CD4-positive, alpha-beta T cell treated with Interleukin-6 at 100 ng/mL for 8 hours (primary cell): ENCODE measurements around the gene SLC27A3.

Experiments
- DNase-seq: peaks from one replicate; pipeline ENCODE4 v3.0.0-alpha.2; 2020; ENCODE audit warnings: mixed read lengths, low spot score

SLC27A3 gene, protein sequence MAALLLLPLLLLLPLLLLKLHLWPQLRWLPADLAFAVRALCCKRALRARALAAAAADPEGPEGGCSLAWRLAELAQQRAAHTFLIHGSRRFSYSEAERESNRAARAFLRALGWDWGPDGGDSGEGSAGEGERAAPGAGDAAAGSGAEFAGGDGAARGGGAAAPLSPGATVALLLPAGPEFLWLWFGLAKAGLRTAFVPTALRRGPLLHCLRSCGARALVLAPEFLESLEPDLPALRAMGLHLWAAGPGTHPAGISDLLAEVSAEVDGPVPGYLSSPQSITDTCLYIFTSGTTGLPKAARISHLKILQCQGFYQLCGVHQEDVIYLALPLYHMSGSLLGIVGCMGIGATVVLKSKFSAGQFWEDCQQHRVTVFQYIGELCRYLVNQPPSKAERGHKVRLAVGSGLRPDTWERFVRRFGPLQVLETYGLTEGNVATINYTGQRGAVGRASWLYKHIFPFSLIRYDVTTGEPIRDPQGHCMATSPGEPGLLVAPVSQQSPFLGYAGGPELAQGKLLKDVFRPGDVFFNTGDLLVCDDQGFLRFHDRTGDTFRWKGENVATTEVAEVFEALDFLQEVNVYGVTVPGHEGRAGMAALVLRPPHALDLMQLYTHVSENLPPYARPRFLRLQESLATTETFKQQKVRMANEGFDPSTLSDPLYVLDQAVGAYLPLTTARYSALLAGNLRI

DNA sequence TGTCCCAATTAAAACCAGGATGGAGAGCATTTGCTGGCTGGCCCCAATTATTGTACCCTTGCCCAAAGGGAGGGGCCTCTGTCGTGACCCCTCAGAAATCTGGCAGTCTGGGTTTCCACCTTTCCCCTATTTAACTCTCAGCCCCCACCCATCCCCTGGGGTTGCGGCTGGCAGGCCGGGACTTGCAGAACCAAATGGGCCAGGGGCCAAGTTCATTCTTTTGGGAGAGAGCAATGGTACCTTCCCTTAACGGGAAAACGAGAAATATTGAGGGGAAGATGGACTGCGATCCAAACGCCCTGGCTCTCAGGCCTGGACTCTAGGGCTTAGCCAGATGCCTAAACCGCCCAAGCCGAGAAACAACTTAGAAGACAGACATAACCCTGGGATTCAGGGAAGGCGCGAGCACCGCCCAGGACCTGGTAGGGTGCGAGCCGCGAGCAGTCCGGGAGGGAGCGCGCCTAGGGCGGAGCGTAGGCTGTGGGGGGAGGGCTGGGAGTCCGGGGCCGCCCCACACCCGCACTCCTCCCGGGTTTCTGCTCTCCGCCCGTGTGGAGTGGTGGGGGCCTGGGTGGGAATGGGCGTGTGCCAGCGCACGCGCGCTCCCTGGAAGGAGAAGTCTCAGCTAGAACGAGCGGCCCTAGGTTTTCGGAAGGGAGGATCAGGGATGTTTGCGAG, at the start of gene SLC27A3:
Gene SLC27A3, plus strand, starts transcription at position 628 of the 678 bp plus-strand sequence. CDS start 91 bp downstream, outside the sequence.
- DNase-seq: no peak

DNA sequence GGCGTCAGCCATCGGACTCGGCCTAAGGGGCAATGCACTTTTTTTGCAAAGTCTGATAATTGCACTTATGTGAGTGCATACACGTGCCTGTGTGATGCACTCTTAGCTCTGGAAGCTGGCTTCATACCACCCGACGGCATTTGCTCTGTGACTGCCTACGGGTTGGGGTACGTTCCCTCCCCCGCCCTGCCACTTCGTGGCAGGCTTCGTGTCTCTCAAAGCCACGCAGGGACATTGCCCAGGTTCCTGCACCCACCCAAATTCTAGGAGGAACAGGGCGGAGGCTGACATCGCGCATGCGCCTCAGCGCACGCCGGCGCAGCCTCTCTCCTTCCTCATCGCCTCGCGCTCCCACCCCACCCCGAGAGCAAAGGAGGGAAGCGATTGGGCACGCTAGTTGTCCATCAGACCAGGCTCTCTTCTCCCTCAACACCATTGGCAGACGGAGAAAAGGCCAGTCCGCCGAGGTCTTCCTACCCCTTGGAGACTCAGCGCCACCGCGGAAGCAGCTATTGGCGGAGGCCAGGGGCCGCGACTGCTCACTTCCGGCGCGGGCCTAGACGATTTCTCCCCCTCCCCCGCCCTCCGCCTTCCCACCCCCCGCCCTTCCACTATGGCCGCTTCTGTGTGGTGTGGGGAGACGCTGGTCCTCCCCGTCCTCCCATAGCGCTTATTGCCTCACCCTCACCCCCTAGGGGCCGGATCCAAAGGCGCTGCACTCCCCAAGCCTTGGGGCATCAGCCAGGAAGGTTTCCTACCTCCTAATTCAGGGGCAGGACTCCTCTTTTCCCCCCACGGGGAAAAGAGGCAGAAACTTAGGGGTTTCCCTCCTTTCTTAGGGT, 47.5 kb upstream of the SLC27A3 start, which contains the start of gene INTS3:
Gene INTS3, plus strand, starts transcription at position 588 of the 842 bp plus-strand sequence. CDS start 585 bp downstream, outside the sequence.
- peak; percentile 100 for DNase-seq

DNA sequence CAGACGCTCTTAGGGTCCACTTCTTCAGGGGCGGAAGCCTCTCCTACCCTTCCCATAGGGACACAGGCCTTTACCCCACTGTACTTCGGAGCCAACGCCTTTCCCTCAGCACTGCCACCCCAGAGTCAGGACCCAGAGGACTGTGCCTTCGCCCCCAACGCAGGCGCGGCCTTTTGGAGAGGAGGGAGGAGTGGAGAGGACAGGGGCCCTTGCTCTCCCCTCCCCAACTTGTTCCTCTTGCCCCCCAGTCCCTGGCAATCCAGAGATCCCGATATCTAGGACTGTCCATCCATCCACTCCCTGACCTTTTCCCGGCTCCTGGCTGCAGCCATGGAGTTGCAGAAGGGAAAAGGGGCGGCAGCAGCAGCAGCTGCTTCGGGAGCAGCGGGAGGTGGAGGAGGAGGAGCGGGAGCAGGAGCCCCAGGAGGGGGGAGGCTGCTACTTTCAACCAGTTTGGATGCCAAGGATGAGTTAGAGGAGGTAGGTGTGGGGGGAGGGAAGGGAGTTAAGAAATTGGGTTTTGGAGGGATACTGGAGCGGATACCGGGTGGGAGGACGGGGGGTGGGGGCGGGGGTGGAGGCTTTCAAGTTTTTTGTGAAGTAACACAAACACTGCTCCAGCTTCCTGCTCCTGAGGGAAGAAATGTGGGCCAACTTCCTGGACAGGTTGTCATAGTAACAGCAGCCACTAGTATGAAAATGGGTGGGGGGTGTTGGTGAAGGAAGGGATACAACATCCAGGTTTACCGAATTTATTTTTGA, 46.7 kb upstream of the SLC27A3 start:
- DNase-seq: no peak

DNA sequence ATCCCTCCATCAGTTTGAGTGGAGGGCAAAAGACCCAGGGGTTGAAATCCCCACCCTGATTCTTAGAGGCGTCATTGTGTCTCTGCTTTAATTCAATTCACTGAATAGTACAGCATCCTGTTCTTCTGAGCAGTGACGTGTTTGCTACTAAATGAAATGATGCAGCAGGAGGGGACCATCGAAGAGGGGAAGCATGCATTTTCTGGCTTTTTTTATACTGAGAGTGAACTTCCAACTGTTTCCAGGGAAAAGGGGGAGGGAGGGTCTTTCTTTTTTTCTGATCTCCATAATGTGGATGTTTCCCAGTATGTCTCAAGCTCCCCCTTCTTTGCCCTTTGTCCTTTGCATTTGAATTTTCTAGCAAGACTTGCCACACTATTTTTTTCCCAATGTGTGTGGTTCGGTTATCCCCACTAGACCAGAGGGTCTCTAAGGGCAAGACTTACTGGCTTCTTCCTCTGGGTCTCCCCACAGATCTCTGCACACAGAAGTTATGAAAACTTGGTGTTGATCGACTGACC, 44.7 kb upstream of the SLC27A3 start:
- DNase-seq: no peak

DNA sequence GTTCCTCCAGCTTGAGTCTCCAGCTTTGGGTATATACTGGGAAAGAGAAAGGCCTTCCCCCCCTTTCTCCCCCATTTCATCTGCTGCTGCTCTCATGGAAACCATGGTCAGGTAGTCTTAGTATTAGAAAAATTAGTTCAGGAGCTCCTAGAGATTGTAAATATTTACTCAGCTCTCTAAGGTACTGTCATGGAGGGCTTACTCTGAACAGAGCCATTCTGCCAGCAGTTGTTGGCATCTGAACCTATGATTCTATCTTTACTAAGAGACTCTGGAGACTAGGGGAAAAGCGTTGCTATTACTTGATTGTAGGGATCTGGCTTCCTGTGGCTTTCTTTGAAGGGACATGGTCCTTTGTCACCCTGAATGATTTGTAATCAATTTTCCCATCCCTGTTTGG, 41.2 kb upstream of the SLC27A3 start:
- no peak for DNase-seq

DNA sequence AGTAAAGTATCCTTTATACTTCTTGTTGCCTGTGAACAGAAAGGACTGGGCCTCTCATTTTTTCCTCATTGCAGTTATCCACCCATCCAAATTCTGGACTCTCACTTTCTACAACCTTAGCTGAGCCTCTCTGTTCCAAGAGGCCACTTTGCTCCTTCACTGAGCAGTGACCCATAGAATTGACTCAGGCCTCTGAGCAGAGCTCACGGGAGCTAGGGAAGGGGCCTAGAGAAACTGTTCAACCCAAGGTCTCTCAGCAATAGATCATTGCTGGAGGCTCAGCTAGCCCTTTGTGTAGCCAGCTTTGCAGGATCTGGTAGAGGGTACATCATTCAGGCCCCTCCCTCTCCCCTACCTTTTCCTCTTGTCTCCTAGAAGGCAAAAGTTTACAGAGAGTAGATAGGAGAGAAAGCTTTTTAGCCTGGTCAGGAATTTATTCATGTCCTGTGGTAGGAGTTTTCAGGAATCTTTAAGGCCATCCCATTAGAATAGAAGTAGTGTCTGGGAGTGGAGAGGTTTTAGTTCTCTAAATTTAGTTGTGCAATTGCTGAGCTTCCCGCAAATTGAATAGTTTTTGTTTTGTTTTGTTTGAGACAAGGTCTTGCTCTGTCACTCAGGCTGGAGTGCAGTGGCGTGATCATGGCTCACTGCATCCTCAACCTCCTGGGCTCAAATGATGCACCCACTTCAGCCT, 40.7 kb upstream of the SLC27A3 start:
- no peak for DNase-seq

DNA sequence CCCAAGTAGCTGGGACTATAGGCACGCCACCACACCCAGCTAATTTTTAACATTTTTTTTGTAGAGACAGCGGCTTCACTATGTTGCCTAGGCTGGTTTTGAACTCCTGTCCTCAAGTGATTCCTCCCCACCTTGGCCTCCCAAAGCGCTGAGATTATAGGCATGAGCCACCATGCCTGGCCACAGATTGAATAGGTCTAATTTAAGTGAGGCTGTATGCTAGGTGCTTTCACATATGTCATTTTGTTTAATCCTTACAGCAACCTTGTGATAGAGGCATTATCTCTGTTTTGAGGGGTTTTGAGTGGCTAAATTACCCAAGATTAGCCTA, 40.2 kb upstream of the SLC27A3 start:
- DNase-seq: no peak

DNA sequence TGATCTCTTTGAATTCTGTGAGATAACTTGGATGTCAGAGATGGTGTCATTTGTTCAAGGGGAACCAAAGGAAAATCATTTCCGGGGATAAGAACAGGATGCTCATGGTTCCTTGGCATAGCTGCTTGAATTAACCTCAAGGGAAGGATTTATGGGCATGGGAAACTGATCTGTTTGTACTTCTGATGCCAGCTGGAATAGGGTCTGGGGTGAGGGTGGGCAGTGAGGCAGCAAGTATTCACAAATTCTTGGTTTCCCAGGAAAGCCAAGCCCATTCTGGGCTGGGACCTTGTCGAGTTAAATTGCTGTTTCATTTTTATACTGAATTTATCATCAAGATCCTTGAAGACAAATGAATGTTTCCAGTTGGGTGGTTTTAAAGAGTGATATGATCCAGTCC, 33.2 kb upstream of the SLC27A3 start:
- no peak for DNase-seq

DNA sequence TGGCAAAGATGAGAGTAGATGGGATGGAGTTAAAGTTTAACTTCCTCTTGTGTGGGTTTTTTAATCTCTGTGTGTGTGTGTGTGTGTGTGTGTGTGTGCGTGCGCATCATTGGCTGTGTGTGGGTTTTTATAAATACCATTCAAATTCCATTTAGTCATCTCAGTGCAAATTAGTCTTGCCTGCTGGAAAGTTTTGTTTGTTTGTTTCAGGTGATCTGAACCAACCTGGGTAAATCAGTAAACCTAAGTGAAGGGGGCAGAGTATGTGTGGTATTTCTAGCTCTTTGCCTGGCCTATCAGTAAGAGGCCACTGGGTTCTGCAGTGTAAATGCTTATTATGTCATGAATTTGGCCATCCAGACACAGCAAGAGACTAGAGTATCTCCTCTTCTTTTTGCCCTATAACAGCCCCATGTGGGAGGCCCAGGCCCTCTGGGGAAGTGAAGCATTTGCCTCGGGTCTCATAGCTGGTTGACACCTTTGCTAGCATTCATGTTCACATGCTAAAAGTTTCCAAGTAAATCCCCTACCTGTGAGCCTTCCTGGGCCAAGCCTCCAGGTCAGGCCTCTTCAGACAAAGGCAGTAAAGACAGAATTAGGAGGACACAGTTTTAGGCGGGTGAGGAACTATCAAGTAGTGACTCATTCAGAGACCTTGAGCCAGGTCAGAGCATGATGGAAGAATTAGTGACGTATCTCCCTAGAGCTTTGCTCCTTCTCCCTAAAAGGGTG, 32.6 kb upstream of the SLC27A3 start:
- no peak for DNase-seq

DNA sequence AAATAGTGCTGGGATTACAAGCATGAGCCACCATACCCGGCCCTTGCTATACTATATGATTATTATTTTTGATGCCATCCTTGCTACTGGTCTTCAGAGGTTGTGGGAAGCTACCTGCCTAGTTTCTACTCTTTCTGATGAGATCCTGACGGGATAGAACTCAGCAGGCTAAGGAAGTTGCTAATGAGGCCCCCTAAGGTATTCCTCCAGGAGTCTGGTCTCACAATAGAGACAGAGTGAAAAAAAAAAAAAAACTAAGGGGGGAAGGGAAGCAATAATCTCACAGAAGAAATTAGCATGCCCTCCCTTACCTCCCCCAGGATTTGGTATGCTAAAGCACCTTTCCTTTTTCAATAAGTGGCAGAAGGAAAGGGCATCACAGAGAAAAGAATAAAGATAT, 29.8 kb upstream of the SLC27A3 start:
- no peak for DNase-seq

DNA sequence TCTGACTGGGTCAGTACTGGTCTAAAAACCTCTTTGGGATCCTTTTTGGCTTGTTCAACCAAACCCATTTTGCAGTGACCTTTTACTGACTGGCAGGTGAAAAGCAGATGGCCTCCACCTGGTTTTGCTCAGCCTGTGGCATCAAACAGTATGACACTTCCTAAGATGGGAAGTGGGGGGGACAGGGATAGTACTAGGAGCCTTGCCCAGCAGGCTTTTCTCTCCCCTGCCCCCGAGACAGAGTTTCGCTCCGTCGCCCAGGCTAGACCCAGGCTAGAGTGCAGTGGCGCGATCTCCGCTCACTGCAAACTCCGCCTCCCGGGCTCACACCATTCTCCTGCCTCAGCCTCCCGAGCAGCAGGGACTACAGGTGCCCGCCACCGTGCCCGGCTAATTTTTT, 29.0 kb upstream of the SLC27A3 start:
- no peak for DNase-seq

DNA sequence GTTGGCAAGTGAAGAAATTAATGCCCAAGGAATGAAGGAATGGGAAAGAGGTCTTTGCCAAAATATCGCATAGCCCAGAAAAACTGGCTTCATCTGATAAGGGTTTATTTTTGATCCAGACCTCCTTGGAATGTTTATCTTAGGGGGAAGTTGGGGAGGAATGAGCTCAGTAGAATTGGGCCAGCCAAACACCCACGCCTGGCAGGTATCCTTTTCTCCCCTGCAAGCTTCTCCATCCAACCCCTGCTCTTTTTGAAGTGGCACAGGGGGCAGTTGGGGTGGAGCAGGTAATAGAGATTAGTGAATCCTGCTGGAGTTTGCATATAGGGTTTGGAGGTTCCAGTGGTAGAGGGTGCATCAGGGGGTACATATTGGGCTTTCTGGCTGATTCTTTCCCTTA, 26.3 kb upstream of the SLC27A3 start:
- no peak for DNase-seq

DNA sequence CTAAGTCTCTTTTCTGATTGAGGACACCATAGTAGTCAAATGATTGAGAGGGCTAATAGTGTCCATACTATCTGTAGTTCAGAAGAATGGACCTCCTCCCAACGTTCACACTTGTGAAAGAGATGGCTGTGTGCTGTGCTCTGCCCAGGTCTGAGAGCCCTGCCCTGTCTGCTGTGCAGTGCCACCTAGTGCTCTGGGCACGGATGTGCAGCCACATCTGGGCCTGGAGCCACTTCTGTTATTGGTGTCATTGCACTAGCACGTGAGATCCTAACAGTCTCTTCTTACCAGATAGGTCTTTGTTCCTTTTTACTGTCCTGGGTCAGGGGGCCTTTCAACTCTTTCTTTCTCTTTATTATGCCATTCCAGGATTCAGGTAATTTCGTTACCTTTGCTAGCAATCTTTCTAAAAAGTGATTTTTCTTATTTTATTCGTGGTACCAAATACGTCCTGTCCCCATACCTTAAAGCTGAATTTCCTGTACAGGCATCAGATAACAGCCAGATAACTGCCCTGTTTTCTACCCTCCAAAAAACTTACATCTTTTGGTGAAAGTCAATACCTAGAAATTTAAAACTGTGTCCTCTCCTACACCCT, 25.7 kb upstream of the SLC27A3 start:
- peak; percentile 81 for DNase-seq

DNA sequence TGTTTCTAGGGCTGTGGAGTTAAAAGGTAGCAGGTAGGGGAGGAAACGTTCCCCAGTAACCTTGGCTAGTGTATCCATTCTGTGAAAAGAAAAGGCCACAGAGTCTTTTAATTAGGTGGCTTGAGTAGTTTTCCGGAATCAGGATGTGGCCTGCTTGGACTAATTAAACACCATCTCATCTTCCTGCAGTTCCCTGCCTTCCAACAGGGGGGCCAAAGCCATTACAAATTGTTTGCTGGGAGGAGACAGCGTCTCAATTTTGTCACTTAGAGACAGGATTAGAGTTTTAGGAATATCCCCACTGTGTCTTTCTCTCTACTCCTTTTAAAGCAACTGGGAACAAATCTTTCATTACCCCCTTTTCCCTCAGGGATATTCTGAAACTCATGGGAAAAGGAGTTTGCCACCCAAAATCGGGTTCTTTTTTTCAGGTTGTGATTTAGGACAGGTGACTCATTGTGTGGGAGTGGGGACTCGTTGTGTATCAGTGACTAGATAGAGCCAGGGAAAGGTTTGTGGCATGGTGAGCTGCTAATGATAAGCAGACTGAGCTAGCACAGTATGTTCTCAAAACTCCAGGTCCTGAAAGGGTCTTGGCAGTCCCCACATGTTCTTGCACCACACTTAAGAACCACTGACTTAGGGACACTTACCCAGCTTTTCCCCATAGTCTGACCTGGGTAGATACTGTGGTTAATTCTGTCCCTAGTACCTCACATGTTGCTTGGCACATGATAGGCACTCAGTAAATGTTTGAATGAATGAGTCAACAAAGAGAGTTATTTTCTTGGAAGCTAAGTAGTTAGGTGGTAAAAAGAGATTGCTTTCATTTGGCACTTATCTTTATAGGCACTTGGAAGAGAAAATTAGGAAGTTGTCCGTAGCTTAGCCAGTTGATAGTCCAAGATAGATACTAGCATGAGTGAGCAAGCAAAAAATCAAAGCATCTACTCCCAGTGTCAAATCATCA, 24.9 kb upstream of the SLC27A3 start:
- no peak for DNase-seq

DNA sequence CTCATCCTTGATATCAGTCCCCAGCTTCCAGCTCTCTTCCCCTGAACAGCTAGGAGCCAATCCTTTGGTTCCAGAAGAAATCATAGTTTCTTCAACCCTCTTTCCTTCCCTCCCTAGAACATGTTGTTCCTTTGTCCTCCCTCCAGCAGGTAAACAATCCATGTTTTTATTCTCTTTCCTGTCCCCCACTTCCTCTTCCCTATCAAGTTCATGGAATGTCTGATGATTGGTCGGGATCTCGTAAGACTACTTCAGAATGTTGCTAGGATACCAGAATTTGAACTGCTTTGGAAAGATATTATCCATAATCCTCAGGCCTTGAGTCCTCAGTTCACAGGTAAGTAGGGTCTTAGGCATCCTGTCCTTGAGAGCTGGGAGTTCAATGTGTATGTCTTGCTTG, 23.1 kb upstream of the SLC27A3 start:
- no peak for DNase-seq

DNA sequence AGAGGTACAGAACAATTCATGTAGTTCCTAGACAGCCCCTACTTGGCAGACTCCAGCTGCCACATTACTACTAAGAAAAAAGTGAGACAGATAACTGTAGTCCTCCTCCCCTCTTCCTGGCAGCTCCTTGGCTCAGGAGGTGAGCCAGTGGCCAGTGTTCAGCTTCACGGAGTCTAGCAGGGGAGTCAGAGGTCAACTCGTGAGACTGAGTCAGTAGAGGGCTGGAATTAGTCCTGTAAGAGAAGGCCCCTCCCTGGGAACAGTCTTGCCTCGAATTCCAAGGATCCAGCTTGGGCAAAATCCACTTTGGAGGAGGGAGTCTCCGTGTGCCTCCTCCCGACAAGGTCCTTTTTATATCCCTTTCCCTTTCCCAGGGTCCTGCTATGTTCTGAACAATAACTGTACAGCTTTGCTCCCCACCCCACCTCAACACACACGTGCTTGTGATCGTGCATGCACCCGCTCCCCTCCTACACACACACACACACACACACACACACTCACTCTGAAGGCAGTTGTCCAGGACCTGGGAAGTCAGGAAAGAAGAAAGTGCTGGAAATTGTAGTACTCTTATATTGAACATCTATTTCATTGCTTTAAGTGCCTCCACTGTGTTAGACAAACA, 22.5 kb upstream of the SLC27A3 start:
- DNase-seq: no peak

DNA sequence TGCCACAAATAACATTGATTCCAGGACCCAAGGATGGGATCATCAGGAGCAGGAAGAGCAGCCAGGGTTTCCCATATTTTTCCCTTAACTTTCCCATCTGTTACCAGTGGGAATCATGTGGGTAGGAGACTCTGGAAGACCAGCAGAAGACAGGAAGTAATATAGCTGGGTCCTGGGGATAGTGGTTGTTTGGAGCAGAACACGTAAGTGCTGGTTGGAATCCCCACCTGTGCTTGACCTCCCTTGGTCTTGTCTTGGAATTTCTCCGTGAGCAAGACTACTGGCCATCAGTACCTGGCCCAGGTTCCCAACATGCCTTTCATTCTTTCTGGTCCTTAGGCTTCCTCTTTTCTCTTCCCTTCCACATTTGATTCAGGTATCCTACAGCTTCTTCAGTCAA, 20.9 kb upstream of the SLC27A3 start:
- DNase-seq: no peak

DNA sequence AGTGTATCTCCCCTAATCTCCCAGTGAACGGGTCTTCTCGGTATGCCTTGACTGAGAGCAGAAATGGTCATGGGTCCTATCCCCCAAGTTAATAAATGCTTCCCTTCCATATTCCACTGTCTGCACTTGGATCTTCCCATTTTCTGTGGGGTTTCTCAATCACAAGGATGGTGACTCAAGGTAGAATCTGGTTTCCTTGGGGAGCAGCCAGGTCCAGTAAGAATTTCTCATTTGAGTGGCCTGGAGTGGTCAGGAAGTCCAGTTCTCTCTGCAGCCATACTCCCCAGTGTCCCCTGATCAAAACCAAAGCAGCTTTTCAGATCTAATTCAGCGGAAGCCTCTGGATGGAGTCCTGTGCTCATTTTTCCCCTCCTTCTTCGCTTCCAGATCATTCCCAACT, 14.8 kb upstream of the SLC27A3 start:
- DNase-seq: no peak
